HG02970 (cell line): ENCODE results near the gene CTBS.
"Not testable (repeated sequence)": the region's sequence is repeated elsewhere in the genome, so short reads cannot be mapped to it uniquely, and the experiment has no call there.

ENCODE experiments used
- ATAC-seq: cut with Tn5 transposase; IDR thresholded peaks from one replicate; pipeline ENCODE4 v1.9.1; 2021; ENCODE audit warnings: mild to moderate bottlenecking, moderate library complexity, moderate number of reproducible peaks; ENCODE audit not compliant: unreplicated experiment, low FRiP score

CTBS gene, protein sequence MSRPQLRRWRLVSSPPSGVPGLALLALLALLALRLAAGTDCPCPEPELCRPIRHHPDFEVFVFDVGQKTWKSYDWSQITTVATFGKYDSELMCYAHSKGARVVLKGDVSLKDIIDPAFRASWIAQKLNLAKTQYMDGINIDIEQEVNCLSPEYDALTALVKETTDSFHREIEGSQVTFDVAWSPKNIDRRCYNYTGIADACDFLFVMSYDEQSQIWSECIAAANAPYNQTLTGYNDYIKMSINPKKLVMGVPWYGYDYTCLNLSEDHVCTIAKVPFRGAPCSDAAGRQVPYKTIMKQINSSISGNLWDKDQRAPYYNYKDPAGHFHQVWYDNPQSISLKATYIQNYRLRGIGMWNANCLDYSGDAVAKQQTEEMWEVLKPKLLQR

DNA sequence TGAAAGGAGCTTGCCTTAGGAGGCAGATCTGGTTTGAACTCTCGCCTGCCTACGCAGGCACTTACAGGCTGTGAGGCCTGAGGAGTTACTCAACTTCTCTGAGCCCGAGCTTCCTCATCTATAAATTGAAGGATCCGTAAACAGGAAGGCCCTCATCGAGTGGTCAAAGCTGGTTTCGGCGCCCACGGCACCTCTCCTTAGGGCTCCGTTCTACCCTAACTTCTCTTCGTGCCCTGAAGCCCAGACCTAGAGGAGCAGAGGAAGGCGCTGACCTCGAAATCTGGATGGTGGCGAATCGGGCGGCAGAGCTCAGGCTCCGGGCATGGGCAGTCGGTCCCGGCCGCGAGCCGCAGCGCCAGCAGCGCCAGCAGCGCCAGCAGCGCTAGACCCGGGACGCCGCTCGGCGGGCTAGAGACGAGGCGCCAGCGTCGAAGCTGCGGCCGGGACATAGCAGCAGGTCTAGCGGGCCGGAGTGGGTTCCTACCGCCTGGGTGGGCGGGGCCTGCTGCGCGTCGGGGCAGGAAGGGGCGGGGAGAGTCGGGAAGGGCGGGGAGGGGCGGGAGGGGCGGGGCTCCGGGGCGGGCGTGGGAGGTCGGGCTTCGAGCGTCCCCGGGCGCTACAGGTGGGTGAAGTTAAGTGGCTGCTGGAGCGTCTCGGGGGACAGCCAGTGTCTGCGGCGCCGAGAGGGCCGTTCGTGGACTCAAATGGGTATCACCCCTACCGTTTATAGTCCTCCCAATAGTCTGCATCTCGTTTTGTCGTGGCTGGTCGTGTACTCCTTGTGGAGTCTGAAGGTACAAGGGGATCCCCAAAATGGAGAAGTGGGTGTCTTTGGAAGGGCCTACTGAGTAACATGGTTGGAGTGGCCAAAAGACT, at the start of gene CTBS:
CTBS (minus strand) TSS at position 474 of the 876 bp plus-strand sequence; CDS start at position 449, 25 bp downstream.
- peak; percentile 93 for ATAC-seq

DNA sequence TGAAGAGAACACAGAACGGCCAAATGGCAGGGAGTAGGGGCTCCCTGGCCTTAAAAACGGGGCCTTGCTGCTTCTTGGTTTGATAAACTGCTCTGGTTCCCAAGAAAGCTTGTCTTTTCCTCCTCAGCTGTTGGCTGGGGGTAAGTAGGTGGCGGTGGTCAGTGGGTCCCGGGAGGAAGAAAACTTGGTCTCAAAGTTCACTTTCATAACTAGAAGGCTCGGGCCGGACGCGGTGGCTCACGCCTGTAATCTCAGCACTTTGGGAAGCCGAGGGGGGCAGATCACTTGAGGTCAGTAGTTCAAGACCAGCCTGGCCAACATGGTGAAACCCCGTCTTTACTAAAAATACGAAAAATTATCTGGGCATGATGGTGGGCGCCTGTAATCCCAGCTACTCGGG, 47.3 kb upstream of the CTBS start:
- ATAC-seq, result no peak

DNA sequence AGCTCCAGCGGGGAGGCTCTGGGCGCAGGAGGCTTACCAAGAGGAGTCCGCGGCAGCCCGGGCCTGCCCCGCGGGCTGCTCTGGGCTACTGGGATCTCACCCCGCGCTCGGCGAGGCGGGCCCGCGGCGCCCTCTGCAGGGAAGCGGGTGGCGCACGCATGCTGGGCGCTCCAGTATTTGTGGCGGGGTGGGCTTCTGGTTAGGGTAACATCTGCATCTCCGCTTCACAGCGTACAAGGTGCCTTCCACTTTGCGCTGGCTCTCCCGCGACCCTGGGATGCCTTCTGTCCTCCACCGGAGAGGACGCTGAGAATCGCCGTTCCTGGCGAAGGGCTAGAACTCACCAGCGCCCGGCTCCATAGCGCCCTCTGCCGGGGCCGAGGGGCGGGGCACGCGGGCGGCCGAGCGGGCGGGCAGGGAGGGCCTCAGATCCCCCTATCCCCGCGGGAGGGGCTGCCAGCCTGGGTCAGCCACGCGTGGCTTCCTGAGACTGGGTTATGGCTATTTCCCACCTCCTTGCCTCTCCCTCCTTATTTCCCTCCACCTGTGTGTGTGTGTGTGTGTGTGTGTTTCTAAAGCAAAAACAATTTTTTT, 46.6 kb upstream of the CTBS start:
- ATAC-seq, result peak; percentile 89

DNA sequence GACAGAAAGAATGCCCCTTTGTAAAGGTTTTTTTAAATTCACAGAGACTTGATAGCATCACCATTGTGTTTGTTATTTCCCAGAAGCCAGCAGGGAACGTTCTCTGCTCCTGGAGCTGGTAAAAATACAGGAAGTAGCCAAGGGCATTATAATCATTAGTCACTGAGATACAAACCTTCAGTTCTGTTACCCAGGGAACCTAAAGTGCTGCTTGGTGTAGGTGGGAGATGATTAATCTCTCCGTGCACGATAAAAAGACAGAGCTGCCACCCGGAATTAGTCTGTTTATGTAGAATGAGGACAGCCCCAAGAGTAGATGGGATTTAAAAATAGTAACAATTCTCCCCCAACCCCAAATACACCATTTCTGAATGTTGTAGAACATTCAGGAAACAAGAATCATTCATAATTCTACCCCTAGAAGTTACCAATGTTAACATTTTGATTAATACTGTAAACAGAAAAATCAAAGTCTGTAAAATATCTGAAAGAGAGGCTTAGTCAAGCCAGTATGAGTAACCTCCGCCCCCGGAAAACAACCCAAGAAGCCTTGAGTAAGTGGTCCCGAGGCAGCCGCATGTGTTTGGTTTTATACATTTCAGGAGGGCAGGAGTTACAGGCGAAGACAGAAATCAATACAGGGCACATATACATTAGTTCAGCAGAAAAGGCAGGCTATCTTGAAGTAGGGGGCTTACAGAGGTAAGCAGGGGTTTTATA, 45.3 kb upstream of the CTBS start:
- no peak for ATAC-seq

DNA sequence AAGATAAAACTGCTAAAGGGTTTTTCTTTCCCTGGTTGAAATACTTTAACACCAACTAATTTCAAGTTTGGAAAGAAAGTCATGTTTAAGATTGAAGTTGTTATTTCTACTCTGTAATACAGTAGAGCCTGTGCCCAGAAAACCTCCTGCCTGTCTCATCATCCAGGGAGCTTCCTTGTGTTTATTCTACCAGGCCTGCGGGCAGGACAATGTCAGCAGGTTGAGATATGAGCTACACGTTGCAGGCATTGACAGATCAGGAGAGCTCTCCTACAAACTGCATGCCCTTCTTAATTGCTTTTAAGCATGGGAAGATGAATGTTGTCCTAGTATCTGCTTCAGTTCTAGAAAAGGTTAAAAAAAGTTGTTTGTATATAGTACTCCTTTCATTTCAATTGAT, 43.1 kb upstream of the CTBS start:
- ATAC-seq, result no peak

DNA sequence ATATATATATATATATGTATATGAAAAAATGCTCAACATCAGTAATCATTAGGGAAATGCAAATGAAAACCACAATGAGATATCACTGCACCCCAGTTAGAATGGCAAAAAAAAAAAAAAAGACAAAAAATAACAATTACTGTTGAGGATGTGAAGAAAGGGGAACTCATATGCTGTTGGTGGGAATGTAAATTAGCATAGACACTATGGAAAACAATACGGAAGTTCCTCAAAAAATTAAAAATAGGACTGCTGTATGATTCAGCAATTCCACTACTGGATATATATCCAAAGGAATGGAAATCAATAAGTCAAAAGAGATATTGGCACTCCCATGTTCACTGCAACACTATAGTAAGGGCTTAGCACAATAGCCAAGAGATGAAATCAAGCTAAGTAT, 41.5 kb upstream of the CTBS start:
- no peak for ATAC-seq

DNA sequence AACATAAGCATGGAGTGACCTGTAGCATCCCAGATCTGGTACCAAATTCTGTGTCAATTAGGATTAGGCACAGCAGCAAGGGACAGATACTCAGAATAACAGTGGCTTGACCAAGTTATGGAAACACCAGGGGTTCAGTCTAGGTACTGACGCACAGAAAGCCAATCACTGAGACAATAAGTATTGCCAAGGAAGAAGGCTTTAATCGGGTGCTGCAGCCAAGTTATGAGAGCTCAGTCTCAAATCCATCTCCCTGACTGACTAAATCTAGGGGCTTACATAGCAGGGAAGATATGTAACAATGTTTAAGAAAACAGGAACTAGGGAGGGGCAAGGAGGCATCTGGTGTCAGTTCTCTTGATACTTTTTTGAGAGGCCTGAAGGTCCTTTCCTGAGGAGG, 39.6 kb upstream of the CTBS start:
- no peak for ATAC-seq

DNA sequence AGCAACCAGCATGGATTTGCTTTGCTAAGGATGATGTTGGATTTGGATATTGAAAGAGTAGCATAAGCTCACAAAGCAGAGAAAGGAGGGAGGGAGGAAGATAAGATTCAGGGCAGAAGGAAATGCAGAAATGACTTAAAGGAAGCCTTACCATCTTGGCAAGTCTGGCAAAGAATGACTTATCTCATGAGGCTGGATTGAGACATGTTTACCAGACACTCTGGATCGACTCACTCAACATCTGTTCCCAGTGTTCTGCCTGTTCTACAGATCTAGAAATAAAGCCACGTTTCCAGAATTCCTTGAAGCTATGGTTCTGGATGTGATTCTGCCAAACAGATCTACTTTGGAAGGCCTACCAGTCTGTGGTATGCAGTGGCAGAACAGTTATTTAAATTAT, 38.8 kb upstream of the CTBS start:
- no peak for ATAC-seq

DNA sequence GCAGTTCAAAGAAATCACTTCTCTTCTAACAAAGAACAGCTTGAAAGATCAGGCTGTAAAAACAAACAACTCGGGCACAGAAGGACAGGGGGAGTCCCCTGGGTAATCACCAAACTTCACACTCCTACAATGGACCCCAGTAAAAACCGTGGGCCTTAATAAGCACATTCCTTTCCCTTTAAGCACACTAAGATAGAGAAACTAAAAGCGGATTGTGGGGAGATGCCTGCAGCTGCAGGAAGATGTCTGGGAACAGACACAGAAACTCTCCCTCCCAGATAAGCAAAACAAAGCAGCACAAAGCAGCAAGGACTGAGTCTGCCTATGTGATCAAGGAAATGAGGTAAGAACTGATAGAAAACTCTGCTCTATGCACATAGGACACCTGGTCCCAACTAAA, 37.6 kb upstream of the CTBS start:
- ATAC-seq, result no peak

DNA sequence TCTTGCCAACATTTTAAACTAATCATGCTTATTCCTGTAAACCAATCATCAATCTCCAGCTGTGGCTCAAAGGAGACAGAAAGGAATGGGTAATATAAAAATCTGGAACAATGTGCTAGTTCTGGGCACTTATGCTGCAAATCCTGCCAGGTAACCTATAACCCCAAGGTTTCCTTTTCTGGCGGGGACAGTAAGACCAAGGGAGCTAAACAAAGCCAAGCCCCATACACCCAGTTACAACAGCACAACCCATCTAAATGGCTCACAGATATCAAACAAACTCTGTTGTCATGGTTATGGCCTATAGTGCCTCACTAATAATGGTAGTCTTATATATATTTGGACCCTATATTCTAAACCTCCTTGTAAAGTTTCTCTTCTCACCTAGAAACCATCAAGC, 36.9 kb upstream of the CTBS start:
- no peak for ATAC-seq

DNA sequence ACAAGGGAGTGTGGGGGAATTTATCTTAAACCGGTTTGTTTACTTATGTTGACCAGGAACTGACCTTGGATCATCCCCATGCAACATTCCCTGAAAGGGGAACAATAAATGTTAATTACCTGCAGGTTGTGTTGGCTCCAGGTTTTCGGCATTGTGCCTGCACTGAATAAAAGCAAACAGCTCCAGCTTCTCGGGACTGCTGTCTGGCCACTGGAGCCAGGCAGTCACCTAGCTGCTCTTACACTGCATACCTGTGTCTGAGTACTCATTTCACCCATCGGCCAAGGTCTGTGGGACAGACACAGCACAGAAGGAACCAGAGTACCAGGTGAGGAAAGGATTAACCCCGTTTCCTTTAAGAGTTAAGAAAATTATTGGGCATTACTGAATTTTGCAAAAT, 32.7 kb upstream of the CTBS start:
- no peak for ATAC-seq

DNA sequence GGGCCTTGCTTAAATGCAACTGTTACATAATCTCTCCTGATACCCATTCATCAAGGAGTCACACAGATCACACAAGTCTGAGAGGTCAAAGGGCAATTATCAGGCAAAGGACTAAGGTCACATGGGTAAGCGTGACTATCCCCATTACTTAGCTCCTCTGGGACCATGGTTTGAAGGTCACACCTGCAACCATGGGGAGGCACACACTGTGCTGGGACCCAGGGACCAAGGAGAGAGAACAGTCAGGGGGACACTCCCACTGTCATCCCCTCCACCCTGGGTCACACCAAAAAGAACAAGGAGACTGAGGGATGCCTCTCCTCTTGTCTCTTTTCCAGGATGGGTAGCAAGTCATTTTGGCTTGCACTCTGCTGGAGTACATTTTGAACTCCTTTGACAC, 30.9 kb upstream of the CTBS start:
- no peak for ATAC-seq

DNA sequence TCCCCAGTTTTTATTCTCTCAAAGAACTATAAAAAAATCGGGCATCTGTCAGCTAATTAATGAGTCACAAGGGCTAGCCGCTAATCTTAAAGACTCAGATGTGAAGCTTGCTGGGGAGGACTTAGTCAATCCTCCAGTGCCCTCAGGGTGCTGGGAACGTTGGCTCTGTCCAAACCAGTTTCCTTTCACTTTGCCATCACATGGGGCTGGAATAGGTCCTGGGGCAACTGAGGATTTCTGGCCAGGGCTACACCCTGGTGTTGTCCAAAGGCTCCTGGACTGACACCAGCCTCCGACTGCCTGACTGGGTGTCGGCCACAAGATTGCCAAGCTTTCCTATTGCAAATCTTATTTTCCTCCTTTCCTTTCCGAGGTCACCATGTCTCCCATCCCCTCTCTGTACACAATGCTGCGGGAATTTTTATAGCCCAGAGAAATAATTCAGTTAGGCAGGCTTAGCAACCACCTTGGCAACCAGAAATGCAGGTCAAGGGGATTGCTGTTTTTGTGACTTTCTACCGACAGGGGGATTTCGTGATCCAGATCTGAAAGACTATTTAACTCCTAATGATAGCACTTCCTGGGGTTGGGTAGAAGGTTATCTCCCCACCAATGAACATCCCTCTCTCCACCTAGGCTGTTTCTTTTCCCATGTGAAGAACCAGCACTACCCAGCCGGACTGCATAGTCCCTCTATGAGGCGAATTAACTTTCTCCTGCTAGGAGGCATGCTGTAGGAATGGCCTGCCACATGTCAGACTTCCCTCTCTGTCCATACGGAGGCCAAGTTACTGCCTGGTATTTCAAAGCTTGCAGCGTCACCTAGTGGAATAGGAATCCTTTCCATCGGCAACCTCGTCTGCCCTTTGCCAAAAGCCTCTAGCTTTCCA, 29.9 kb upstream of the CTBS start:
- no peak for ATAC-seq

DNA sequence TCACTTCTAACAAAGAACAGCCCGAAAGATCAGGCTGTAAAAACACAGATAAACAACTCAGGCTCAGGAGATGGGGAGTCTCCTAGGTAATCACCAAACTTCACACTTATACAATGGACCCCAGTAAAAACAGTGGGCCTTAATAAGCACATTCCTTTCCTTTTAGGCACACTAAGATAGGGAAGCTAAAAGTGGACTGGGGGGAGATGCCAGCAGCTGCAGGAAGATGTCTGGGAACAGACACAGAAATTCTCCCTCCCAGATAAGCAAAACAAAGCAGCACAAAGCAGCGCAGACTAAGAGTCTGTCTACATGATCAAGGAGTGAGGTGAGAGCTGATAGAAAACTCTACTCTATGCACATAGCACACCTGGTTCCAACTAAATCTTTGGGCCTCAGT, 29.0 kb upstream of the CTBS start:
- ATAC-seq, result no peak

DNA sequence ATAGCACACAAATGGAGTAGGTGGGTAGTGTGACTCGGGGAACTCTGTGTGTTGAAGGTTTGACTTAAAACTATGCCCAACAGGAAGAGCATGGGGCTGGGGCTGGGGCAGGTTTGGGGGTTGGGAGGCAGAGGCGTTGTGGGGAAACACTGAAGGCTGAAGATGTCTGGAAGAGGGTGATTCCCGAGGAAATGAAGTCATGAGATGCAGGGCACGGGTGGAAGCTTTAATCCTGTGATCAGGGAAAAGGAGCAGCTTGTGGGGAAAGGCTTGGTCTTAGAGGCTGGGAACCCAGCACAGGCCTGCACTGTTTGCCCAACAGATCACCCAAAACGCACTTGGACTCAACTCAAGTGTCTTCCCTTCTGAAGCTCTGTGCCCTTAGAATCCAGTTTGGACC, 26.6 kb upstream of the CTBS start:
- ATAC-seq, result no peak

DNA sequence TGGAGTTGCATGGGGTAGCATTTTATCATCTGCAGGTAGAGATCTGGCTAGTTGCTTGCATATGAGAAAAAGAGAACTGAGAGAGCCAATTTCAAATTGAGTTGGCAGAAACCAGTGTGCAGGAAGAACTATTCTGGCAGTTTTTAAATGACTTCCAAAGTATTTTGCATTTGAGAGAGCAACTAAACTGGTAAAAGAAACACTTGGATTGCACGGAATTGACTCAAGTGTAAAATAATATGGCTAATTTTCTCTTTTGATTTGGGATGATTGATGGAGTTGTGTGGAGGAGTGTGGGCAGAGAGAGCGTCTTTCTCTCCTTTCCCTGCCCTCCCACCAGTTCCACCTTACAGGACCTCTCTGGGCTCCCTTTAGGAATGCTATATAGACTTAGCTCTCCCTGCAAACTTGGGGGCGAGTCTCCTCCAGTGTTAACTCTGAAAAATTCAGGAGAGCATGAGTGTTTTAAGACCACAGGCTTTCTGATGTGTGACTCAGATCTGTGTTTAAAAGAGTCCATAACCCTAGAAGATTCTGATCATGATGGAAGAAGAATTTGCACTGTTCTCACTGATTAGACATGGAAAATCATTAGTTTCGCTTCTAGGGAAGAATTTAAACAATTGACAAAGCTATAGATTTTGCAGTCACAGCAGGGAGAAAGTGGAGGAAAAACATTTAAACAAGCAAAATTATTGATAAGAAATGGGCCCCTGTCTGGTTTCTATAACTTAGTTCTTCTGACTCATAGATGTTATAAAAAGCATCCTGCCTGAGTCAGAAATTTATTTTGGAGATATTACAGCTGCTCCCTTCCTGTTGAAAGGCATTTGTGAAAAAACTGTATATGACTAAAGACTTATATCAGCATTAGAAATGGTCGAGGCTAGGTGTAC, 24.9 kb upstream of the CTBS start:
- ATAC-seq, result no peak

DNA sequence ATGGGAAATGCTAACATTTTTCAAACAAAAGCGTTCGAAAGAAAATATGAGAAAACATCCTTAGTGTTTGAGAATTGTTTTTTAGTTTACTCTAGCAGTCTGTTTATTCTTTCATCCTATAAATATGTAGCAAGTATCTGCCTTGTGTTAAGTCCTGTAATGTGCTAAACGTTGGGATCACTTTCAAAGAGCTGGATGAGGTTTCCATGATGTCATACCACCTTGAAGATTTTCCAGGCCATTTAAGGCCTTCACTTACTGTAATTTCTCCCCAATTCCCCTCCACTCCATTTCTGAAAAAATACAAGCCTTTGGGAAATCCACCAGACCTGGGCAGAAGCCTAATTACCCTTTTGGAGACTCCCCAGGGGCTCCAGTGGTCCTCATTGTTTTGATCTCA, 24.2 kb upstream of the CTBS start:
- no peak for ATAC-seq

DNA sequence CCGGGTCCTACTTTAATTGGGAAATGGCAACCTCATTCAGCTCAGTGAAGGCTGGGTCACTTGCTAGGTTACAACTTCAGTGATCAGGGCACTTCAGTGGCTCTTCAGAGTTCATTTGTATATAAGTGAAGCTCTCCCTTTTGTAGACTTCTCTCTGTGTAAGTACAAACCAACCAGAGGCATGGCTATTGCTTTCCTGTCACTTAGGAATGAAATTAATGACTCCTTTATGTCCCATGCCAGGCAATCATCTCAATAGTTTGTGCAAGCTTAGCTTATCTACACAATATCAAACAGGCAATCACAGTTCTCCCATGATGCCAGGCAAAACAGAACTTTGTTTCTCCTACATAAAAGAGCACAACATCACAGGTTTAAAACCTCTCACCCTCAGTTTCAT, 22.8 kb upstream of the CTBS start:
- ATAC-seq, result no peak

DNA sequence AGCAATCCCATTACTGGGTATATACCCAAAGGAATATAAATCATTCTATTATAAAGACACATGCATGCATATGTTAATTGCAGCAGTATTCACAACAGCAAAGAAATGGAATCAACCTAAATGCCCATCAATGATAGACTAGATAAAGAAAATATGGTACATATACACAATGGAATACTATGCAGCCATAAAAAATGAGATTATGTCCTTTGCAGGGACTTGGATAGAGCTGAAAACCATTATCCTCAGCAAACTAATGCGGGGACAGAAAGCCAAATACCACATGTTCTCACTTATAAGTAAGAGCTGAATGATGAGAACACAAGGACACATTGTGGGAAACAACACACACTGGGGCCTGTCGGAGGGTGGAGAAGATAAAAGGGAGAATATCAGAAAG, 20.7 kb upstream of the CTBS start:
- not testable (repeated sequence) for ATAC-seq
